HG02798 (cell line): Measurements from ENCODE around the gene DNAH5.
"Not testable (repeated sequence)": the region's sequence is repeated elsewhere in the genome, so short reads cannot be mapped to it uniquely, and the experiment has no call there.

Experiments used
- ATAC-seq: cut with Tn5 transposase; IDR thresholded peaks from one replicate; pipeline ENCODE4 v1.9.1; 2021; ENCODE audit warnings: mild to moderate bottlenecking; ENCODE audit not compliant: unreplicated experiment, poor library complexity

Gene DNAH5

DNA sequence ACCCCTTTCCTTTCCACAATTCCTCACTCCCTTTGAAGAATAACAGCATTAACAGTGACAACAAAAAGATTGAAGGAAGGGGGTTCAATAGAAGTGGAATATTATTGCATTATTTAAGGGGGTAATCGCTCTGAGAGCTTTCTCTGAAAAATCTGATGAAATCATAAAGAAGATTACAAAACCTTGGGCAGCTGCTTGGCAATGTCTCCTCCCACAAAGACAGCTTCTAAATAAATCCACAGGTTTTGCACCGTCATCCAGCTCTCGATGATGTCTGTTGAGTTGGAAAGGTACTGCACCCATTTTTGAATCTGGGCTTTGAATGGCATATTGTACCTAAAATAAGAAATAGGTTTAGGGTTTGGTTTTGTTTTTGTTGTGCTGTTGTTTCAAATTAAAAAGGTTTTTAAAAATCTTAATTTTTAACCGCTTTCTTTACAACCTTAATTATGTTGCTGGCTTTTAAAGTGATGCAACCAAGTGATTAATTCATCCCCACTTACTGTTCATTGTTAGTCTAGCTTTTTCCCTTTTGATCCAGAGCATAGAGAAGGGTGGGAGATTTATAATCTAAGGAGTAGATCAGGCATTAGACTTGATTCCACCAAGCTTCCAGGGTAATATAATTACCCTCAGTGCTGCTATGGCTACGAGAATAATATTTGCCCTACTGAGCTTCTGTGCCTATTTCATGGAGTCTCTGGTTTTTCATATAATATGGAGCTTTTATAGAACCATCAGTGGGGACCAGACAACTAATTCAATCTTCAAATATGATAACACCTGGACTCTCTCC lies 85.0 kb downstream of the DNAH5 start:
- ATAC-seq: no peak

DNA sequence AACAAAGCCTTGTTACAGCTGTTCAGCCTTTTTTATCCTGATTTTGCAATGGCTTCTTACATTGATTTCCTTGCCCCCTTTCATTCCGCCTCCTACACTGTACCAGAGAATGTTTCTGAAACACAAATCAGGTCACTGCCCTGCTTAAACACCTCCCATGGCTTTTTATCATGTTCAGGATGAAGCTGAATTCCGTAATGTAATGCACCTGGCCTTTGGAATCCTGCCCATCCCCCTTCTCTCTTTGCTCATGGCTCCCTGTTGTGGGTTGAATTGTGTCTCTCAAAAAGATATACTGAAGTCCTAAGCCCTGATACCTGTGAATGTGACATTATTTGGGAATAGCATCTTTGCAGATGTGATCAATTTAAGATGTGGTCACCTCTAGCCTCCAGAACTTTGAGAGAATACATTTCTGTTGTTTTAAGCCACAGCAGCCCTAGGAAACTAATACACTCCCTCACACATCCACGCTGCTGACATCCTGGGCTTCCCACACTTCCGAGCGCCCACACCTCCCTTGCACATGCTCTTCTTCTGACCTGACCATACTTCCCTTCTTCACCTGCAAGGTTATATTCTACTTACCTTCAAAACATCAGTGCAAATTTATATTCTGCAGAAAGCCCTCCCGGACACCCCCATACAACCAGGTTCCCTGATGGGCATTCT lies 101.2 kb downstream of the DNAH5 start:
- ATAC-seq: no peak

DNA sequence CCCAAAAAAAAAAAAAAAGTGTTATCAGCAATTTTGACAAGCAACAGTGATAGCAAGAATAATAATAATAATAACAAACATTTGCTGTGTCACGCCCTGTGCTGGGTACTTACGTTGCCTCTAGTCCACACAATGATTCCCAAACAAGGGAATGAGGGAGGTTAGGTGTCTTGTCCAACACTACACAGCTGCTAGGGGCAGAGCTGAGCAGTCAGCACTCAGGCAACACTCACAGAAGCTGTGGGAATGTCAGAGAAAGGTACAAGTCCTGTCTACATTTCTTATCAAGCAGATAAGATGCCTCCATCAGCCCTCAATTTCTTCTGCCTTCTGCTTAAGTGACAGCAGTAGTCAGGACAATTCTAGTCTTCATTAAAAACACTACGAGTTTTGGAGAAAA lies 111.0 kb downstream of the DNAH5 start:
- no peak for ATAC-seq

DNA sequence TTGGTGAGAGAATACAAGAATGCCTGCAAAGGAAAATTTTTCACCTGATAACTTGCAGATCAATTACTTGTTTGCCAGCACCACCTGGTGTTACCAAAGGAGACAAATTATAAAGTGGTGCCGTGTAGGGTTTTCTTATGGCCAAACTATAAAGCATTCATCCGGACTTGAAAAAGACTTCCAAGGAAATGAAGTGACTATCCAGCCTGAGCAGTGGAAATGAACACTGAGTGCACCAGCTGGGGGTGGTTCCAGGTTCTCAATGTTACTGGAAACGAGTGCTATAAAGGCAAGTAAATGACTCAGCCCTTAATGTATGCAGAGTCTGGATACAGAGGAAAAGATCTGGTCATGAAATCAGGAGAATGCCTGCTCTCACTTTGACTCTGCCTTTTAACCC lies 113.1 kb downstream of the DNAH5 start:
- ATAC-seq: no peak

DNA sequence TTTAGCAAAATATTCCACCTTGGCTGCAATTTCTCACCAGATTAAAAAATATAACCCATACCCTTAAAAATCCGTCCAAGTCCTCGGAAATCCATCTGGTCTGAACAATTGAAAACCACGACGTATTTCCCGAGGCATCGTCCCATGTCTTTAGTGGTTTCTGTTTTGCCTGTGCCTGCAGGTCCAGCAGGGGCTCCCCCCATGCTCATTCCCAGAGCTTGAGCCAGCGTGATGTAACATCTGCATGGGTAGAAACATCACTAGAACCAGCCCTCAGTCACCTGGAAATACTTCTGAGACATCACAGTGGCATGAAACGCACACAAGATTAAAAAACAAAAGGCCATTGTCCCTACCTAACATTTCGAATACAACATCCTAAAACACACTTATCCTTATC lies 114.0 kb downstream of the DNAH5 start:
- ATAC-seq: no peak

DNA sequence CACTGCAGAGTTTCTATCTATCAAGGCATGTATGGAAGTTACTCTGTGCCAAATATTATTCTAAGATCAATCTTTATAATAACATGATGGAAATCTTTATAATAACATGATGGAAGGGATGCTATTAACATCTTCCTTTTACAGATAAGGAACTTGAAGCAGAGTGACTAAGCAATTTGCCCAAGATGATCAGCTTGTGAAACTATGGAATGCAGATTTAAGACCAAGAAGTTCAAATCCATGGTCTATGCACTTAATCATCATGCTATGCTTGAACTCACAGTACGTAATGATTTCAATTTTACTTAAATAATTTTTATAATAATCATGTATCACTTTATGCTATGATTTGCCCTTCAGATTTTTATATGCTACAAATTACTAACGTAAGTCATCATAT lies 123.1 kb downstream of the DNAH5 start:
- ATAC-seq: no peak

DNA sequence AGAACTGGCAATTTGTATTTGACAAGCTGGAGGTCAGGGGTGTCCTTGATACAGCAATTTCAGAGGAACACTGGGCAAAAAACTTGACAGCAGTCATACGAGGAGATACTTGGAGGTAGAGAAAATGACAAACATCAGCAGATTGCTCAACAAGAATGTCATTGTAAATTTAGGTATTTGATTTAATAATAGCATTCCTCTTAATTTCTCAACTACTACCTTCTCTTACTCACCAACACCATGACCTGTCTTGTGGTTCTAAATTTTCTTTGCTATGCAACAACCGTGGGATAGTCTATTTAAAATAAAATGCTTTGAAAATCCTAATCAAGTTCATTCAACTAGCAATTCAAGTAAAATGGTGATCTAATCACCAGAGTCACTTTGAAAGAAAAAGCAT lies 128.4 kb downstream of the DNAH5 start:
- no peak for ATAC-seq

DNA sequence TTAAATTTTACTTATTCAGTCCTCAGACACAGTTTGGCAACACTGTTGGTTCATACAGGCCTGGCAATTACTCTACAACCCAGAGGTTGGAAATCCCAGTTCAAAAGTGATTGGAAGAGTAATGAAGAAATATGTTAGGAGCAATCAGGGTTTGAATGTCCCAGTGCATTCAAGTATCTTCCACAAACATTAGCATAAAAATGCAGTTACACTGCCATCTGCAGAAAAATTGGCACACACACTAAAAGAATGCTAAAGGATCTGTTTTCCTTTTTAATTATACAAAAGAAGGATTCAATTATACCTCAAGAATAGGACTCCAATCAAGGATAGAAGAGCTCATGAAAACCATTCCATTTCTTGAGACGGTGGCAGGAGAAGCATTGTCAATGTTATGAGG lies 130.2 kb downstream of the DNAH5 start:
- no peak for ATAC-seq

DNA sequence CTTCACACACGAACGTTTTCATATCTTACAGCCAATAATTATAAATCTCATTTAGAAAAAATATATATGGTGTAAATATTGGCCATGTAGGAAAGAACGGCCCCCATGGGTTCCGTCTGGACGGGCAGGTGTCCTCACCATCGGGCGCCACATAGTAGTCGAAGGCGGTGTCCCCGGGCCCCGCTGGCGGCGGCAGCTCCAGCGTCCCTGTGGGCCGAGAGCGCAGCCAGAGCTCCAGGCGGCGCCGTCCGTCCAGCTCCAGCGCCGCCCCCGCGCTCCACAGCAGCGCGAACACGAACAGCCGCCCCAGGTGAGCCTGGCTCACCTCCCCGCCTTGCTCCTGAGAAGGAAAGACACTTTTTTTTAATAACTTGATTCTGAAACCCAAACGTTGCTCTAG lies 134.6 kb downstream of the DNAH5 start:
- ATAC-seq: no peak

DNA sequence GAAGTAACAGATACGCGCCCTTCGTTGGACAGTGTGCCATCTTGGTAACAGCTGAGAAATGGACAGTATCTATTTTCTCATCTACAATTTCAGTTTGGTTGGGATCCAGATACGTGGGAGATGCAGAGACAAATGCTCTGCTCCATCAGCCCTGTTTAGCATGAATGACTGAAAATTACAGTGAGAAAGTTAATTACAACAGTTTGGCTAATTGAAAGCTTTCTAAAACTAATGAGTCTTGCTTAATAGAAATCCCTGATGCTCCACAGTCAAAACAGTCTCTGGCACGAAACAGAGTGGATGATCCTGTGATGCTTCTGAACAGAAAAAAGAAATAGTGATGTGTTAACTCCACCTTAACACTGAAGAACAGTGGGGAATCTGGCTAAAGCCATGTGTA lies 140.2 kb downstream of the DNAH5 start:
- no peak for ATAC-seq

DNA sequence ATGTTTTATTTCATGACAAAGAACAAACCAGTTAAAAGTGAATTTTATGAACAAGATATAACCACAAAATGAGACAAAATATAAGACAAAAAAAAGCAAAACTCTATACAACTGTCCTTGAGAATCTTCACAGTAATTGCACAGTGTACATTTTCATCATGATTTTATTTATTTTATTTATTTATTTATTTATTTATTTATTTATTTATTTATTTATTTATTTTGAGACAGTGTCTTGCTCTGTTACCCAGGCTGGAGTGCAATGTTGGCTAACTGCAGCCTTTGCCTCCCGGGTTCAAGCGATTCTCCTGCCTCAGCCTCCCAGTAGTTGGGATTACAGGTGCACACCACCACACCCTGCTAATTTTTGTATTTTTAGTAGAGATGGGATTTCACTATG lies 145.9 kb downstream of the DNAH5 start:
- not testable (repeated sequence) for ATAC-seq

DNA sequence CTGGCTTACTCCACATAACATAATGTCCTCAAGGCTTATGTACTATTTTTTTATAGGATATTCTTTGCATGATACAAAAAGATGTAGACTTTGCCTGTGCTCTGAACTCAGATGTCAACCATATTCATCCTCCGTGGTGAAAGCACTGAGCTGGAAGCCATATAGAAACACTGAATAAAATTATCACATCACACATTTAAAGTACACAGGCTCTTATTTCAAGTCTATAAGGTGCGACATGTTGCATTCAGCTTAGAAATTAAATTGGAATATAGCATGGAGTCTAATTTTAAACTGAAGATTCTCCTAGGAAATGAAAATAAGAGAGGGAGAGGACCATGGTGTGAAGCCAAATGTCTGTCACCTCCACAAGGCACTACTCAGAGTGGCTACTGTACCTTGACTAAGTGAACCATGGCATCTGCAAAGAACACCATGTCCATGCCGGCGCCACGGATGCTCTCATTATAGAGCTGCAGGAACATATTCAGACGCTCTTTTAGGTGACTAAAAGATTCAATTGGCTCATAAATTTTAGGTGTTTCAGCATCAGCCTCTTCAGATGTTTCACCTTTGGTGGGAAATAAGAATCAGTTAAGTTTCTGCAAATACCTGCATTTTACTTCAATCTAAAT lies 158.6 kb downstream of the DNAH5 start:
- ATAC-seq: no peak

DNA sequence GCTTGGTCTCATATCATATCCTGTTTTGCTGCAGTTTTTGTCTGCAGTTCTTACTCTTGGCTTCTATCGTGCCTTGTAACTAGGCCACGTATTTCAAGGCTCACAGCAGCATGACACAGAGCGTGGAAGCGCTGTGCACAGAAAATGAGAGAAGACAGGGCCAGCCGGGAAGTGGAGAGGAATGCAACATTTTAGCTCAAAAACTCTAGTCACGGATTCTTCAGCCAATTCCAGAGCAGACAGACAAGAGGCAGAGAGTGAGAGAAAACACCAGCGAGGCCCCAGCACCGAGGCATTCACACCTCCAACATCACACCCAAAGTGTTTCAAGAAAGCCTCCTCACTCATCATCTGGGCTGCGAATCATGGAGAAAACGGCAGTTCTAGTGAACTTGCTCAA lies 160.8 kb downstream of the DNAH5 start:
- ATAC-seq: no peak

DNA sequence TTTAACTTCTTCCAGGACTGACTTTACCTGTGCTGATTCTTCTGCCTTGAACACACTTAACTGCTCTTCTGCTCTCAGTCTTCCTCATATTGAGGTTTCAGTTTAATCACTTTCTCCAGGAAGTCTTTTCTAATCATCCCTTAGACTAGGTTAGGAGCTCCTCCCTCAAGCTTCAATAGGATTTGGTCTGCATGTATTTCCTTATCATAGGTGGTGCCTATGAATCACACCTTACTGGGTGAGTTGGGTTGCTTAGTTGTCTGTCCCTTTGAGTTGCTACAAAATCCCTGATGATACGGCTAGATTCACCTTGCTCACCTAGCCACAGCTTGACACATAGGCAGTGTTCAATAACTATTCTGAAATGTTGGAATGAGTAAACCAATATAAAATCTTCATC lies 164.4 kb downstream of the DNAH5 start:
- ATAC-seq: no peak

DNA sequence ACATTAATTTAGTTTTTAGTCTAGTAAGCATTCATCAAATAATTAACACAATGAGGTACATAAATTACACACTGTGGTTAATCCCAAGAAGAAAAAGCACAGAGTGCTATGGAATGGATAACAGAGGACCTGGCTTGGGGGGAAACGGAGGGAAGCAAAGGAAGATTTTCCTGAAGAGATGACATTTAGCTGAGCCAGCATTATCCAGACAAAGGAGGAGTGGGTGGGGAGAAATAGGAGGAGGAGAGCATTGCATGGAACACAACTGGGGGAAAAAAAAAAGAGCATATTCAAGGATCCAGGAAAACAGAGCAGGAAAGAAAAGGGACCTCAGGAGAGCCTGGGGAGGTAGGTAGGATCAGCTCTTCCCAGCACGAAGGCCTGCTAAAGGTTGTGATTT lies 170.8 kb downstream of the DNAH5 start:
- no peak for ATAC-seq

DNA sequence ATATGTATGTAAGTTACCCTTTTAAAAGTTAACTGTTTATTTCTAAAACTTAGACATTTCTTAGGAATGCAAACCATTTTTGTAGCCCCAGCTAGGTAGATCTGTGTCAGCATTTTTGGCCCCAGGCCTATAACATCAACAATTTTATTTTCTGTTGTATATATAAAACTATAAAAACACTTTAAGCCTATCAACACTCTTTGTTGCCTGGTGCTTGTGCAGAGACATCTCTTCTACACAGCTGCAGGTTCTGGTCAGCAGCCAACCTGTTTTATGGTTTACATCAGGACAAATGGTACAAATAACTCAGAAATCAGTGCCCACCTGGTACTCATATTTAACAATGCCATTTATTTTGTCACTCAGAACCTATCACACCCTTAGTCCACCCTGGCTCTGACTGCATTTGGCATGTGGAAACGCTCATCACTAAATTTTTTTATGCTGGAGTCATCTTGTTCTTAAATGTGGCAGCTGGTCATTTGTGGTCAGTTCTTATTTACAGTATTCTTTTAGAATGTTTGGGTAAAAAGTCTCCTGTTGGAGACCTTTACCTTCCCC lies 173.4 kb downstream of the DNAH5 start:
- ATAC-seq: no peak

DNA sequence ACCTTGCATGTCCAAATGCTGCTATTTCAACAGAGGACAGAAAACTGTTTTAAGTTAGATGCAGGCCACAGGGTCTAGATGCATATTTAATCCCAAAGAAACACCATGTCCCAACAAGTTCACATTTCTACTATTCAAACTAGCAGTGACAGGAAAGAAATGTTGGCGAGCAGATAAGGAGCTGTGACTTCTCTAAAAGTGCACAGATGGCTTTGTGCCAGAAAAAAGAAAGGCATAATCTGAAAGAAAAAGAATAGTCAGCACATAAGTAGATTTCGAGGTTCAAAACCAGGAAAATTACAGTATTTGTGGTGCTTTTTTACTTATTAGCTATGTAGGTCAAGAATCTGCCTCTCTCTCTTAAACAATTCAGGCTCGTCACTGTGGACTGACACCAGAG lies 178.3 kb downstream of the DNAH5 start:
- no peak for ATAC-seq

DNA sequence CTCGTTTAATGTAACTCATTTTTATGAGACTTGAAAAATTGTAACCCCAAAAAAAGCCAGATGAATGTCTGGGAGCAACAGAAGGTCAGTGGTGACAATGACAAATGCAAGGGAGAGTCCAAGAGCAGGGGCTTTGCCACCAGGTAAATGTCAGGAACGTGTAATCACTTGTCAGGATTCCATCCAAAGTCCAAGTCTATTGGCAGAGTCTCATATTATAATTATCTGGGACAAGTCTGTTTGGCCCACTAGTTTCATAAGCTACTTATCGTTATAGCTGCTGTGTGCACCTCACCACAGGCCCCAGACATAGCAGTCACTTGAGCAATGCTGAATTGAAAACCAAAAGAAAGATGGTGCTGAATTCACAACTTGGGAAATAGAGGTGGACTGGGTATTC lies 180.8 kb downstream of the DNAH5 start:
- ATAC-seq: no peak

DNA sequence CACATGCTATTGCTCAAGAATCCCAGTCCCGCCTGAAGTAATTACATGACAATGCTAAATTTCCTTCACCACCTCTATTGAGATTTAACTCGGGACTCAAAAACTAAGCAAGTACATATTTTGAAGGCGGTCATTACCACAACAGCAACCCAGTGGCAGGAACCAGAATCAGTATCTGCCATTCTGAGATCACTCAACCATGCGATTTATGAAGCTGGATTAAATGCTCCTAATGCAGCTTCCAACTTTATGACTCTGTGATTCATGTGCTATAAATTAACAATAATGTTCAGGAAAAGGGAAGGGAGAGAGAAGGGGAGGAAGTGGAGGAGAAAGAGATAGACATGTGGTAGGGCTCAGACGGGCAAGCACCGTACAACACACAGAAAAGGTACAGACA lies 194.7 kb downstream of the DNAH5 start:
- no peak for ATAC-seq

DNA sequence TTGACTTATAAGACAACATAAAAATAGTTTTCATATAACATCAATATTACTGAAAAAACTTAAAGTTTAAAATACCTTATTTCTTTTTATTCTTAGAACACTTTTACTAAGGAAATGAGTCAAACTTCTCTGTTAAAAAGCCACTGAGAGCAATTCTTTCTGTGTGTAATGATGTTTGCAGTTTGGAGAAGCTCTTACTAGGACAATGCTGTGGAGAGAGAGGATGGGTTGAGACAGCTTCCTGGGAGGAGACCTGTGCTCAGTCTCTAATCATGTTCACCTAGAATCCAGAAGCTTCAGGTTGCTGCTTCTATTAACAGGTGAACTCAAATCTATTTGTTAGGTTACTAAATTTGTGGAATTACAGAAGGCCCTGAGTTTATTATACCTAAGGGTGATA lies 198.5 kb downstream of the DNAH5 start:
- no peak for ATAC-seq

DNA sequence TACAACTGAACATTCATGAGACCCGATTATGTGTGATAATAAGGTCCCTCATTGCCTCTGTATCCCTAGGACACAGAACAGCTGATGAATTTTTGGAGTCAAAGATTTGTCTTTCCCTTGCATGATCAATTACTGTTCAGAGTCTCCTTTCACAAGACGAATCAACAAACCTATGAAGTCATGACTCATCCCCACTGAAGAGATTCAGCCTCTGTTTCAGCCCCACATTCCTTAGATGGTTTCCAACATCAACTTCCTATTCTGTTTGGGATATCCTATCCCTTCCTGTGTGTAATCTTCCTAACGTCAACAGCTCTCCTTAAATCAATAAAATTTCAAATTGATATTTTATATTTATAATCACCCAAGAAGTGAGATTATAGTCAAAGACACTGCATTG lies 199.0 kb downstream of the DNAH5 start:
- no peak for ATAC-seq
